ENCODE measurements around the gene SENP6.

The SENP6 gene

GRCh38 chr6:75747152-75747992 lies 145.7 kb downstream of the SENP6 start:
- Histone ChIP-seq H3K9me3 (ENCODE audit: control insufficient read depth, low read length) (no peaks in the 10 kb centered on the region), H2AFZ (peak overlapping the region; percentile 53), H3K4me2 (ENCODE audit: low read length) (peak overlapping the region; percentile 86), H3K4me1 (peaks cover 2% of the 10 kb centered on the region), H3K79me2 (peaks cover 9% of the 10 kb centered on the region), H3K27me3 (ENCODE audit: control insufficient read depth, insufficient read depth, low read length) (no peaks in the 10 kb centered on the region), H3K9ac (no peak overlapping the region), H3K4me3 (ENCODE audit: low read depth, low read length) (peak overlapping the region; percentile 94), H3K36me3 (ENCODE audit: control insufficient read depth, insufficient read depth, low read length) (no peaks in the 10 kb centered on the region), H3K27ac (no peak overlapping the region)
- no peak for TF ChIP-seq CTCF (IDR thresholded peaks at IDR 0.05)

- H3K4me2 ChIP-seq (ENCODE audit: low read length), result peak overlapping the region; percentile 86
- no peaks in the 10 kb centered on the region for H3K9me3 ChIP-seq (ENCODE audit: control insufficient read depth, low read length)
- H3K9ac ChIP-seq, result no peak overlapping the region
- H3K27me3 ChIP-seq (ENCODE audit: control insufficient read depth, insufficient read depth, low read length), result no peaks in the 10 kb centered on the region
- H2AFZ ChIP-seq, result peak overlapping the region; percentile 99
- no peaks in the 10 kb centered on the region for H3K36me3 ChIP-seq (ENCODE audit: control insufficient read depth, insufficient read depth, low read length)
- H3K79me2 ChIP-seq, result peaks cover 12% of the 10 kb centered on the region
- H3K27ac ChIP-seq, result peak overlapping the region; percentile 81
- H3K4me3 ChIP-seq (ENCODE audit: low read depth, low read length), result peak overlapping the region; percentile 94
- peaks cover 2% of the 10 kb centered on the region for H3K4me1 ChIP-seq
- no peak for TF ChIP-seq CTCF (IDR thresholded peaks at IDR 0.05)
These were observed 146.5 kb downstream of the SENP6 start for GRCh38 chr6:75748003-75748742.

DNA sequence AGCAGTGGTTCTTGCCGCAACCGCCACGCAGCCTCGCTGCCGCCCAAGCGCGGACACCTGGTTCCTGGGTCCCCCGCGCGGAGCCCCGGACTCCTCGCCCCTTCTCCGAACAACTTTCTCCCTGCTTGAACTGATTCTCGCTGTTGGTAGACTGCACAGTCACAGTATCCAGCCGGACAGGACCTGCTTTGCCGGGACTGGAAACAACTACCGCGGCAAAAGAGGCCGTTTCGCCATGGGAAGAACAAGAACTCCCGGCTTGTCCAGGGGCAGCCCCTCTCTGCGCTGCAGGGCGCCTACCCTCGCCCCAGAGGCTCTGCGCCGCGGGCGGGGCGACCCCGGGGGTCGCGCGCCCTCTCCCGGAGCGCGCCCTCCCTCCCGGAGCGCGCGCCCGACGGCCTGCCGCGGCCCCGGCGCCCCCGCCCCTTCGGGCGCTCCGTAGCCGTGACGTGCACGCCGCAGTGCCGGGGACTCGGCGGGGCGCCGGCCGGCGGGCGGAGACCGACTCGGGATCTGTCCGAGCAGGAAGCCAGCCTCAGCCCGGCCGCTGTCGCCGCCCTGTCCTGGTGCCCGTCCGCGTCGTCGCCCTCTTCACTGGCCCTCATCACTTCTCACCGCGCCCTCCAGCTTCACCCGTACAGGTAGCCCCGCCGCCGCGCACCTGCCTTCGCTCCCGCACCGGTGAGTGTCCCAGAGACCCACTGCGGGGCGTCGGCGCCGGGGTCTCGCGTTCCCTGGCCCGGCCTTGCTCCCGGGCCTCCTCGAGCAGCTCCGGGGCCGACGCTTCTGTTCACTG lies 147.3 kb downstream of the SENP6 start, which contains the start of gene MYO6:
Gene MYO6 (plus strand): TSS at position 497 of the 796 bp plus-strand sequence. CDS start 68,309 bp downstream, outside the sequence.
- Histone ChIP-seq H3K9ac (peak within 1 kb of the TSS; percentile 64), H3K4me1 (peaks cover 2% of the 10 kb centered on the region), H3K36me3 (ENCODE audit: control insufficient read depth, insufficient read depth, low read length) (no peaks in the 10 kb centered on the region), H3K79me2 (peaks cover 15% of the 10 kb centered on the region), H3K4me3 (ENCODE audit: low read depth, low read length) (peak within 1 kb of the TSS; percentile 94), H3K27ac (peak within 1 kb of the TSS; percentile 81), H3K9me3 (ENCODE audit: control insufficient read depth, low read length) (no peaks in the 10 kb centered on the region), H2AFZ (peak within 1 kb of the TSS; percentile 99), H3K4me2 (ENCODE audit: low read length) (peak within 1 kb of the TSS; percentile 86), H3K27me3 (ENCODE audit: control insufficient read depth, insufficient read depth, low read length) (no peaks in the 10 kb centered on the region)
- TF ChIP-seq CTCF (IDR thresholded peaks at IDR 0.05), result no peak

DNA sequence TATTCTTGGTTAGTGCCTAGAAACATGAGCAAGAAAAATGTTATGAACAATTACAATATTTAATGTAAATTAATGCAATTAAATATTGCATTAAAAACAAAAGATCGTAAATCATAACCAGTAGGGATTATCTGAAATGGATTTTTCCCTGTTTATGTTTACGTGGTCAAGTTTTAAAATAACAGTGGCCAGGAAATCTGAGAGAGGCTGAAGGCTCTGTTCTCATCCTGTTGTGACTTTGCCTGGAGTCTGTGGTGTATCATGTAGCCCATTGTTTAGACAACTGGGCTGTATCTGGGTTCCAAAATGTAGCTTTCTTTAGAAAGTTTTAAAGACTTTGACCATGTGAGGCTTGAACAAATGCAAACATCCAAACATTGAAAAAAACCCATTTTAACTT lies 149.8 kb downstream of the SENP6 start:
- Histone ChIP-seq H3K27me3 (ENCODE audit: control insufficient read depth, insufficient read depth, low read length) (no peaks in the 10 kb centered on the region), H3K9ac (no peak overlapping the region), H3K79me2 (peaks cover 22% of the 10 kb centered on the region), H3K4me2 (ENCODE audit: low read length) (peak overlapping the region; percentile 33), H3K4me3 (ENCODE audit: low read depth, low read length) (no peak overlapping the region), H3K9me3 (ENCODE audit: control insufficient read depth, low read length) (no peaks in the 10 kb centered on the region), H3K36me3 (ENCODE audit: control insufficient read depth, insufficient read depth, low read length) (no peaks in the 10 kb centered on the region), H3K27ac (no peak overlapping the region), H3K4me1 (peaks cover 2% of the 10 kb centered on the region), H2AFZ (no peak overlapping the region)
- TF ChIP-seq CTCF (IDR thresholded peaks at IDR 0.05), result no peak

Data from parathyroid adenoma (tissue), 2 donors.